ENCODE data around the gene GNAI3. TPM values are rescaled to one million over a fixed set of nuclear protein-coding genes. Genes with fewer than 3 reads are reported as not detected.

Gene GNAI3
- total RNA-seq, 4 donors from 2014 or later = 8.2 to 15.1 (median 11.6) TPM

DNA sequence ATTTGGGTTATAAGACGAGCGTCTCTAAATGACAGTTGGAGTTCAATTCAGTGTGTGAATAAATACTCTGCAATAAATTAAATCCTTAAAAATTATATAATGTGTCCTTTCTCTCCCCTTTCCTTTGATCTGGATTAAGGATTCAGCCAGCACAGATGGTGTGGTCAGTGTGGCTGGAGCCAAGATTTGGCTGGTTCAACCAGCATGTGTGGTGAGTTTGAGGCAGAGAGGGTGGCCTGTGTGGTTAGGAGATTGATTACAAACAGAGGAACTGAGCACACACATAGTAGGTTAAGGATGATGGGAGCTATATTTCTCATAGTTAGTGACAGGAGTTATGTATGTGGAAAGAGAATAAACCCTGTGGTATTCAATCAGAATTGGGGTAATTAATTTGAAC is 24.7 kb upstream of the GNAI3 start:
- no peaks in the 10 kb centered on the region for H3K36me3 ChIP-seq
- H3K4me3 ChIP-seq = no peak overlapping the region
- TF ChIP-seq, protein P1, sequence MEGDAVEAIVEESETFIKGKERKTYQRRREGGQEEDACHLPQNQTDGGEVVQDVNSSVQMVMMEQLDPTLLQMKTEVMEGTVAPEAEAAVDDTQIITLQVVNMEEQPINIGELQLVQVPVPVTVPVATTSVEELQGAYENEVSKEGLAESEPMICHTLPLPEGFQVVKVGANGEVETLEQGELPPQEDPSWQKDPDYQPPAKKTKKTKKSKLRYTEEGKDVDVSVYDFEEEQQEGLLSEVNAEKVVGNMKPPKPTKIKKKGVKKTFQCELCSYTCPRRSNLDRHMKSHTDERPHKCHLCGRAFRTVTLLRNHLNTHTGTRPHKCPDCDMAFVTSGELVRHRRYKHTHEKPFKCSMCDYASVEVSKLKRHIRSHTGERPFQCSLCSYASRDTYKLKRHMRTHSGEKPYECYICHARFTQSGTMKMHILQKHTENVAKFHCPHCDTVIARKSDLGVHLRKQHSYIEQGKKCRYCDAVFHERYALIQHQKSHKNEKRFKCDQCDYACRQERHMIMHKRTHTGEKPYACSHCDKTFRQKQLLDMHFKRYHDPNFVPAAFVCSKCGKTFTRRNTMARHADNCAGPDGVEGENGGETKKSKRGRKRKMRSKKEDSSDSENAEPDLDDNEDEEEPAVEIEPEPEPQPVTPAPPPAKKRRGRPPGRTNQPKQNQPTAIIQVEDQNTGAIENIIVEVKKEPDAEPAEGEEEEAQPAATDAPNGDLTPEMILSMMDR (IDR thresholded peaks at IDR 0.05) = no peak
- no peak for TF ChIP-seq POLR2A (IDR thresholded peaks at IDR 0.05)
- no peak overlapping the region for H3K27ac ChIP-seq
- no peaks in the 10 kb centered on the region for H3K4me1 ChIP-seq
- no peaks in the 10 kb centered on the region for H3K9me3 ChIP-seq
- DNase-seq = no peak
- peaks cover 0 to 17% (median 0%) of the 10 kb centered on the region in 4 donors for H3K27me3 ChIP-seq
- intact Hi-C loops (cut with DNase I) = no loop called here
- WGBS, 2 donors = 77 to 82% methylated on average over 2 of the region's 2 CpGs

DNA sequence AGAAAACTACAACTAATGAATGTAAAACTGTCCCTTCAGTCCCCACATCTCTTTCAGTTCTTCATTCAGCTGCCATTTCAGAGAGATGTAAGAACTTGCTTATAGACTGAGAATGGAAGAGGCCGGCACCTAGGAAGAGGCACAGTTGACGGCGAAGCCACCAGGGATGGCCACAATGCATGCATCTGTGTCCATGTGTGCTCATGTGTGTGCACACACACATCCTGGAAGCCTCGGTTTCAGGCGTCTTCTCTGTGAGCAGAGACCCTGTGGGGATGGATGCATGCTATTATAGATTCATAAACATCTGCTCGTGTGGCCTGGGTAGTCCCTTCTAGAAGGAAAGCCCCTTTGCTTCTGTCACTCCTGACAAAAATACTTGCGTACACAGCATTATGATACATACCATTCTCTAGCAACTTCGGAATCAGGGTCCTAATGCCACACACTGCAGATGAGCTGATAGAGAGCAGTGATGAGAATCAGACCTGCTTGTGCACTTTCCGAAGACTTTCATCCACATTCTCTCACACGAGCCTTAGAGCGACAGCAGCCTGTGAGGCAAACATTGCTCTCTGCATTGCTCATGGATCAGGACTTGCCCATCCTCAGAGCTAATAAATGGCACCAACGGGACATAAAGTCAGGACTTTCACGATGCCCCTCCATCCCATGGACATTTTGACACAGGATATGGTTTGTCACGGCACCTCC is 21.2 kb upstream of the GNAI3 start:
- DNase-seq = no peak
- Histone ChIP-seq H3K36me3 (no peaks in the 10 kb centered on the region), H3K27me3 (peaks cover 0 to 3% (median 0%) of the 10 kb centered on the region in 4 donors), H3K27ac (no peak overlapping the region), H3K4me3 (no peak overlapping the region), H3K4me1 (peaks cover 0 to 9% (median 0%) of the 10 kb centered on the region in 3 donors), H3K9me3 (no peaks in the 10 kb centered on the region)
- TF ChIP-seq, protein P1 (IDR thresholded peaks at IDR 0.05) = no peak
- TF ChIP-seq POLR2A (IDR thresholded peaks at IDR 0.05) = no peak
- intact Hi-C loops (cut with DNase I) = no loop called here
- 72 to 73% methylated on average over 14 of the region's 14 CpGs for WGBS, 2 donors

DNA sequence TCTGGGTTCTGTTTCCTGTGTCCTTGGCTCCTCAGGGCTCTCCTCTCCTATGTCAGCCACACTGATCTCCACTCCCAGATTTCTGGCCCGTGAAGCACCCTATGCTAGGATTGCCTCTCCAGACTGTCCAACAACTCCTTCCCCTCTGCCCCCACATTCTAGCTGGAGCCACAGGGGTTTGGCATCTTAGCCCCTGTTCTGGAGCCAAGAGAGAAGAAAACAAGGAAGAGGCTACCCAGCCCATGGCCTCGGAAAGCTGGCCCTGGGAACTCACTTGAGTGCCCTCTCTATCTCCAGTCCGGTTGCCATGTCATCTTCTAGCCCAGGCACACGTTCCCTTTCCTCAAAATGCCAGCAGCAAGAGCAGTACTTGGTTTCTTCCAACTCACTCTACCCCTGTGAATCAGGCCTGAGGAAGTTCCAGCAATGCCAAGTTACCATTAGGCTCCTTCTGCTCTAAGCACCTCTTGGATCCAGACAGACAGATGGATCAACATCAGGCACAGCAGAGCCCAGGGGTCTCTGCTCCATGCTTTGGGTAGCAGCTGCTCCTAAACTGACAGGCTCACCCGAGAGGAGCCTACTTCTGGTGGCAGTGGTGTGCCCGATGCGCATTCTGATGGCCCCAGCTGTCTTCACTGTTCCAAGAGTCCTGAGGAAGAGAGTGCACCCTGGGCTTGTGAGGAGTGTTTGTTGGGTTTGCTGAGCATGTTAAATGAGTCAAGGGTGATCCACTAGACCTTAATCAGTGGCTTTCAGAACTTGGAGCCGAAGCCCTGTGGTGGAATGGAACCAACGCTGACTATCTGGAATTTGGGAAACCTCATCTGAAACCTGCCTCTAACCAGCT is 20.3 kb upstream of the GNAI3 start:
- H3K4me1 ChIP-seq = peaks cover 0 to 17% (median 5%) of the 10 kb centered on the region in 3 donors
- H3K27me3 ChIP-seq = no peaks in the 10 kb centered on the region
- no peak for DNase-seq
- WGBS, 2 donors = 71 to 81% methylated on average over 6 to 7 of the region's 9 CpGs
- no peak overlapping the region for H3K4me3 ChIP-seq
- intact Hi-C loops (cut with DNase I) = no loop called here
- no peak overlapping the region for H3K27ac ChIP-seq
- TF ChIP-seq, protein P1 (IDR thresholded peaks at IDR 0.05) = no peak
- TF ChIP-seq POLR2A (IDR thresholded peaks at IDR 0.05) = no peak
- H3K36me3 ChIP-seq = no peaks in the 10 kb centered on the region
- H3K9me3 ChIP-seq = no peaks in the 10 kb centered on the region

DNA sequence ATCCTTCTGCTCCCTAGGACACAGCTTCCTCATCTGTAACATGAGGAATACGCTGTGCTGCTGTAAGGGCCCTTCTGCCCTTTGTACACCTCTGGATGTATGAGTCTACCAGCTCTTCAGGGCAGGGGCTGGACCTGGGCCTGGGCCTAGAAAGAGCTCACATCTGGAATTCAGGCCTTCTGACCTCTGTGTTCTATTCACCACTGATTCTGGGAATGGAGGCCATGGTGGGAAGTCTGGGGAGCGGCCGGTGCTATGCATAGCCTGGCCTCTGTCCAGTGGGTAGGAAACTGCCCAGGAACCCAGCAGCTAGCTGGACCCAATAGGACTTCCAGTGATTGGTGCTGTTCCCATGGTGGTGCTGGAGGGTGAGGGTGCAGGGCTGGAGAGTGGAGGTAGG is 19.7 kb upstream of the GNAI3 start:
- TF ChIP-seq POLR2A (IDR thresholded peaks at IDR 0.05) = no peak
- TF ChIP-seq, protein P1 (IDR thresholded peaks at IDR 0.05) = no peak
- H3K9me3 ChIP-seq = no peaks in the 10 kb centered on the region
- intact Hi-C loops (cut with DNase I) = no loop called here
- 94 to 100% methylated on average over 2 to 3 of the region's 3 CpGs for WGBS, 2 donors
- no peak overlapping the region for H3K27ac ChIP-seq
- no peak overlapping the region for H3K4me3 ChIP-seq
- H3K27me3 ChIP-seq = no peaks in the 10 kb centered on the region
- peaks cover 0 to 18% (median 5%) of the 10 kb centered on the region in 3 donors for H3K4me1 ChIP-seq
- no peaks in the 10 kb centered on the region for H3K36me3 ChIP-seq
- DNase-seq = no peak
